Measurements from ENCODE around the gene KRT72. TPM values are rescaled to one million over a fixed set of nuclear protein-coding genes. Genes with fewer than 3 reads are reported as not detected.

The KRT72 gene
- total RNA-seq, 1 experiment from 2014 or later = 0.17 TPM

DNA sequence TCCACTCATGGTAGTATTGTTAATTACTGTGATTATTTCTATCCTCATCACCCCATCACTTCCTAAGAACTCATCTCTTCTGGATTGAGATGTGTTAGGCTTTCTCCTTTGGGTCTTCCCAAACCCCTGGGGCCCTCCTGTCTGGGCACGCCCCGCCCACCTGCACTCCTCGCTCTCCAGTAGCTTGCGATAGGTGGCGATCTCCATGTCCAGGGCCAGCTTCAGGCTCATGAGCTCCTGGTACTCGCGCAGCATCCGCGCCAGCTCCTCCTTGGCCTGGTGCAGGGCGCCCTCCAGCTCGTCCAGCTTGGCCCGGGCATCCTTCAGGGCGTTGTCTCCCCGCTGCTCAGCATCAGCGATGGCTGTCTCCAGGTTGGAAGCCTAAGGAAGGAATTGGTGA, 55.1 kb downstream of the KRT72 start:
- Histone ChIP-seq H3K9ac (ENCODE audit: low read length) (no peak overlapping the region), H3K4me3 (replicated peaks in 1 of 2; ENCODE audit: low read depth in 1 of 2, low read length in 2 of 2) (no peak overlapping the region), H3K27ac (ENCODE audit: low read depth, low read length) (no peak overlapping the region), H3K9me2 (ENCODE audit: insufficient read depth) (no peaks in the 10 kb centered on the region), H3K36me3 (ENCODE audit: control insufficient read depth in 1 of 2, insufficient read depth in 2 of 2, low read length in 2 of 2) (no peaks in the 10 kb centered on the region), H2AFZ (ENCODE audit: low read depth, low read length, poor library complexity, severe bottlenecking) (no peak overlapping the region), H3K4me1 (ENCODE audit: control insufficient read depth in 1 of 2, insufficient read depth in 2 of 2, low read length in 2 of 2) (peaks cover 0 to 8% of the 10 kb centered on the region in 2 experiments; a peak in 1 of 4 replicates), H3K4me2 (ENCODE audit: low read length) (no peak overlapping the region), H3K79me2 (ENCODE audit: insufficient read depth, low read length) (no peaks in the 10 kb centered on the region), H4K20me1 (ENCODE audit: insufficient read depth) (no peaks in the 10 kb centered on the region), H3K27me3 (ENCODE audit: insufficient read depth, low read length) (no peaks in the 10 kb centered on the region), H3K9me3 (ENCODE audit: control insufficient read depth in 1 of 2, insufficient read depth in 1 of 2, low read depth in 1 of 2, low read length in 2 of 2) (no peaks in the 10 kb centered on the region)
- intact Hi-C loops (cut with micrococcal nuclease) = no loop called here
- no peak for ATAC-seq
- no TSS peak for BruUV-seq (replicated peaks)
- POLR2A ChIA-PET = no interaction called here
- RAD21 ChIA-PET (ENCODE audit: low non-redundant PET in 1 of 2, low total read pairs in 2 of 2, uncharacterized antibody in 2 of 2, unreplicated experiment in 2 of 2) = no interaction called here
- CTCF ChIA-PET = interaction anchor here (2.0 kb wide), 1 partner anchor 151 kb away, joined by 10 read pairs; no protein-coding TSS in a partner anchor
- no peak for DNase-seq (ENCODE audit: low read depth, low spot score)
- TF ChIP-seq EGR1 (IDR thresholded peaks at IDR 0.05; ENCODE audit: low read depth) (no peak), ZFX (IDR thresholded peaks at IDR 0.05) (no peak), SIN3A (IDR thresholded peaks at IDR 0.05; ENCODE audit: low read depth) (no peak)

DNA sequence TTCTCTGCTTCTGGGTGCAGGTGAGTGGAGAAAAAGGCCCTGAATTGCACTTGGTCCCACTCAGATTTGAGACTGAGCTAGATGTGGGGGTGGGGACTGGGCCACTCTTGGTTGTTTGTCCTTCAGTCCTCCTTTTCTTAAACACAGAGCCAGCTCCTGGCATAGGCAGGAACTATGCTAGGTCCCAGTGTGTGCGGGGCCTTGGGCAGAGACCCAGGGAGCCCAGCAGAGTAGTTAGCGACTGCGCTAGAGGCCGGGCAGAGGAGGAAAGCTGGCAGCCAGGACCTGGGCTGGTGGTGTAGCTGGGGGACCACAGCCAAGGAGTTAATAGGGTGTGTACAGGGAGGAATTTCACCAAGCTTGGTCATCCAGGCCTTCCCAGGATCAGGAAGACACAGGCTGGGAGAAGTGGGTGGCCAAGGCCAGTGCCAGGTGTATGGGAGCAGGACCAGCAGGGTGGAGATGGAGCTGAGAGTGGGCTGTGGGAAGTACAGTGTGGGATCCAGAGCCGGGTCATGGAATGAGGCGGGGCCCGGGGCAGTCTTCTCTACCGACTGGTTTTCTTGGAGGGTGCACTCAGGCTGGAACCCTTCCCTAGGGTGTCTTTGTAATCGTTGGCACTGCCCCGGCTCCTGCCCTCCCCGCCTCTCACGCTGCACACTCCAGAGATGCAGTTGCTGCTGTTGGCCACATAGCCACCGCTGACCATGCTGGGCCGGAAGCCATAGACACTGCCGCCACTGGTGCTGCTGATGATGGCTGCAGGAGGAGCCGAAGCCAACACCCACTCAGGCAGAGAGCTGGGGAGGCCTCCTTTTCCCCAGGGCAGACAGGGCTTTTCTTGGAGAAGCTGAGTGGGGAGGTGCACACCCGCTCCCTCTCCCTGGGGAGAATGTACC, 57.0 kb downstream of the KRT72 start:
- ChIA-PET POLR2A (no interaction called here), RAD21 (ENCODE audit: low non-redundant PET in 1 of 2, low total read pairs in 2 of 2, uncharacterized antibody in 2 of 2, unreplicated experiment in 2 of 2) (no interaction called here)
- peak; percentile 70 for ATAC-seq

More for the DNA sequence above, 57.0 kb downstream of the KRT72 start:
- BruUV-seq (replicated peaks) = no TSS peak
- Histone ChIP-seq H2AFZ (ENCODE audit: low read depth, low read length, poor library complexity, severe bottlenecking) (no peak overlapping the region), H3K4me2 (ENCODE audit: low read length) (no peak overlapping the region), H3K36me3 (ENCODE audit: control insufficient read depth in 1 of 2, insufficient read depth in 2 of 2, low read length in 2 of 2) (no peaks in the 10 kb centered on the region), H4K20me1 (ENCODE audit: insufficient read depth) (no peaks in the 10 kb centered on the region), H3K27me3 (ENCODE audit: insufficient read depth, low read length) (no peaks in the 10 kb centered on the region), H3K9ac (ENCODE audit: low read length) (no peak overlapping the region), H3K9me3 (ENCODE audit: control insufficient read depth in 1 of 2, insufficient read depth in 1 of 2, low read depth in 1 of 2, low read length in 2 of 2) (no peaks in the 10 kb centered on the region), H3K79me2 (ENCODE audit: insufficient read depth, low read length) (no peaks in the 10 kb centered on the region), H3K4me1 (ENCODE audit: control insufficient read depth in 1 of 2, insufficient read depth in 2 of 2, low read length in 2 of 2) (peaks cover 3 to 13% of the 10 kb centered on the region in 2 experiments; a peak in 3 of 4 replicates), H3K9me2 (ENCODE audit: insufficient read depth) (no peaks in the 10 kb centered on the region), H3K4me3 (replicated peaks in 1 of 2; ENCODE audit: low read depth in 1 of 2, low read length in 2 of 2) (no peak overlapping the region), H3K27ac (ENCODE audit: low read depth, low read length) (no peak overlapping the region)
- TF ChIP-seq YY1 (IDR thresholded peaks at IDR 0.05; ENCODE audit: extremely low read depth, insufficient replicate concordance, low read depth, low read length) (no peak), EZH2phosphoT487 (IDR thresholded peaks at IDR 0.05; ENCODE audit: borderline replicate concordance) (no peak), ATF3 (IDR thresholded peaks at IDR 0.05) (no peak)
- TF ChIP-seq, protein P1, sequence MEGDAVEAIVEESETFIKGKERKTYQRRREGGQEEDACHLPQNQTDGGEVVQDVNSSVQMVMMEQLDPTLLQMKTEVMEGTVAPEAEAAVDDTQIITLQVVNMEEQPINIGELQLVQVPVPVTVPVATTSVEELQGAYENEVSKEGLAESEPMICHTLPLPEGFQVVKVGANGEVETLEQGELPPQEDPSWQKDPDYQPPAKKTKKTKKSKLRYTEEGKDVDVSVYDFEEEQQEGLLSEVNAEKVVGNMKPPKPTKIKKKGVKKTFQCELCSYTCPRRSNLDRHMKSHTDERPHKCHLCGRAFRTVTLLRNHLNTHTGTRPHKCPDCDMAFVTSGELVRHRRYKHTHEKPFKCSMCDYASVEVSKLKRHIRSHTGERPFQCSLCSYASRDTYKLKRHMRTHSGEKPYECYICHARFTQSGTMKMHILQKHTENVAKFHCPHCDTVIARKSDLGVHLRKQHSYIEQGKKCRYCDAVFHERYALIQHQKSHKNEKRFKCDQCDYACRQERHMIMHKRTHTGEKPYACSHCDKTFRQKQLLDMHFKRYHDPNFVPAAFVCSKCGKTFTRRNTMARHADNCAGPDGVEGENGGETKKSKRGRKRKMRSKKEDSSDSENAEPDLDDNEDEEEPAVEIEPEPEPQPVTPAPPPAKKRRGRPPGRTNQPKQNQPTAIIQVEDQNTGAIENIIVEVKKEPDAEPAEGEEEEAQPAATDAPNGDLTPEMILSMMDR (IDR thresholded peaks at IDR 0.05 in 2 of 3, conservative IDR thresholded peaks at IDR 0.05 in 1 of 3; ENCODE audit: borderline replicate concordance in 1 of 3, insufficient read depth in 1 of 3, low read depth in 2 of 3, low read length in 2 of 3) = peak in 1 of 3 experiments; percentile 10; a peak in 1 of 6 replicates
- intact Hi-C loops (cut with micrococcal nuclease) = no loop called here
- DNase-seq (ENCODE audit: low read depth, low spot score) = no peak
- CTCF ChIA-PET = interaction anchor here (0.6 to 2.0 kb wide), 3 partner anchors 149 to 323 kb away, joined by 3 to 10 read pairs (median 4); no protein-coding TSS in a partner anchor

Data from HCT116 (cell line).